DMS114 treated with DMSO at 0.1 percent for 48 hours (cell line): ENCODE measurements around the gene FHOD3.

ENCODE experiments used
- DNase-seq: peaks from one replicate; lab custom pipeline; 2025; ENCODE audit not compliant: unreplicated experiment; lab: John Stamatoyannopoulos, UW

FHOD3 gene

DNA sequence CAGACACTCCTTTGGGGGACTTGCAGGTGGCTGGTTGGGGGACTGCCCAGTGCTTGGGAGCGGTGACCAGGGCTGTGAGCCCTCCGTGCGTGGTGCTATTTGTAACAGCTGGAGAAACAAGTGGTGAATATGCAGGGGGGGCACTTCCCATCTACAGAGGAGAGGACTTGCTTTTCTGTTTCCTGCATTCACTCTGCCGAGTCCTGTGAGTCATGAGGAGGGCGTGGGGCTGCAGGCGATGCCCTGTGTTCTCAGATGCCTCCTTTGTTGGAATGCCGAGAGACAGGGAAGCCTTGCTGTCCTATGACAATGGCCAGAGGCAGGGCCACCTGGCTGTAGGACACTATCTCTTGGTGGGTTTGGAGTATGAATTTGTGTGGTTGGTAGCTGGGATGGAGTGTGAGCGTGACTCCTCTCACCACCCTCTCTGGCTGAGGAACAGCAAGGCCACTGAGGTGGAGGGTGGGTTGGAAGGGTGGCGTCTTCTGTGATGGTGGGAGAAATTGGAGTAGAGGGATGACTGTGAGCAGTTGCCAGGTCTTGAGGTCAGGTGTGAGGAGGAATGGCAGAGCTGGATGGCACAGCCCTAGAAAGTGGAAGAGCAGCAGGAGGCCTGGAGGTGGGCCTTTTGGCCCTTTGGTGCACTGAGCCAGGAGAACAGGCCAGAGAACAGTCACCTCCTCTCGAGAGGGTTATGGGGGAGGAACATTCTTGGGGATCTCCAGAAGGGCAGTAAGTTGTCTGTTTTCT, 24.3 kb downstream of the FHOD3 start:
- DNase-seq = no peak

DNA sequence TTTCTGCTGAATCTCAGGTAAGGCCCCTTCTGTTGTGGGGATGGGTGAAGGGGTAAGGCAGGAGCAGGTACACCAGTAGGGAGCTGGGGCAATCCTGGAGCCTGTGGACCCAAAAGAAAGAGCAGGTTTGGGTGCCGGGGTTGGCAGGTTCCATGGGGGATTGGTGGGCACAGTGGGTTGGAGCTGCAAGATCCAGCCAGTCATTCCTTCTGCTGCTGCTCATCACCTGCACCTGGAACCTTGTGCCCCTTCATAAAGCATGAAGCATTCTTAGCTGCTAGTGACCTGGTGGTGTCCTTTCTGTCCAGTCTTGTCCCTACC, 24.9 kb downstream of the FHOD3 start:
- DNase-seq = no peak

DNA sequence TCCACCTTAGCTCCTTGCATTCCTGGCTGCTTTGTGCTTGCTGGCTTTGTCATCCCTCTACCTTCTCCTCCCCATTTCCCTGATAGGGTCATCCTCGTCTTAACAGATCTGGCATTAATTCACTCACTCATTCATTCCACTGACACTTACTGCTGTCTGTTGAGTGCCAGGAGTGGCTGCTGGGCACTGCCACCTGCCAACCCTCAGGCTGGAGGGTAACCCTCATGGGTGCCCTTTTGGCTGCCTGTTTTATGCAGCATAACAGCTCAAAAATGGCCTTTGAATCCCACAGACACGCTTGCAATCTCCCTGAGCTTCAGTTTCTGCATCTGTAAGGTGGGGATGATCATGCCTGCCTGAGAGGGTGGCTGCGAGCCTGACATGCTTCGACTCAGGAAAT, 25.2 kb downstream of the FHOD3 start:
- no peak for DNase-seq

DNA sequence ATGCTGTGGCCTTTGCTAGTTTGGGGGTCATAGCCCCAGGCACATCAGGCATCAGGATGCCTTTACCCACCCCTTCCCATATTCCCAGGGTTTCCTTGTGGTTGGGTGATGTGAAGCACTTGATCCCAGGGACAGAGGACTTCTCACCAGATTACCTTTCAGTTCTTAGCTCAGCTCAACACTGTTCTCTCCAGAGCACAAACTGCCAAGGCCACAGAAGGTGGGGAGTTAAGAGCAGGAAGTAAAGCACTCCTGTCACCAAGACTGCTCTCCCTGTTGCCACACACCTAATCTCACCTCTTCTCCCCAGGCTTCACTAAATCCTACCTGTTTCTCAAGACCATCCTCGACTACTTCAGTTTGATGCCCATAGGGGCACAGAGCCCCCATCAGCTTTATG, 25.9 kb downstream of the FHOD3 start:
- no peak for DNase-seq

DNA sequence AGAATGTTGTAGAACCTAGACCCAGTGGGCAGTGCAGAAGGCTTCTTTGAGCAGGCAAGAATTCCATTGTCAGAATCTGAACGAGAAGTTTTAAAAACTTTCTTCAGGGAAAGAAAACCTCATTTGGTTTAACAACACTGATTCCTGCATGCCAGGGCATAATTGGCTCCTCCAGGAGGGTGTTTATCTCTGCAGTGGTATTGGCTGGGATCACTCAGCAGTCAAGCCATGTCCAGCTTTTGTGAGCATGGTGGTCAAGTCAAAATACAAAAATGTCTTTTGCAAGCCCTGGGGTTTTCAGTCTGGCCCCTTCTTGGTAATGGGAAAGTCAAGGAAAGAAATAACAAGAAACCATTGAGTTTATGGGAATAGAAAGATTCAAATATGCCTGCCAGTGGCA, 28.3 kb downstream of the FHOD3 start:
- DNase-seq = no peak

DNA sequence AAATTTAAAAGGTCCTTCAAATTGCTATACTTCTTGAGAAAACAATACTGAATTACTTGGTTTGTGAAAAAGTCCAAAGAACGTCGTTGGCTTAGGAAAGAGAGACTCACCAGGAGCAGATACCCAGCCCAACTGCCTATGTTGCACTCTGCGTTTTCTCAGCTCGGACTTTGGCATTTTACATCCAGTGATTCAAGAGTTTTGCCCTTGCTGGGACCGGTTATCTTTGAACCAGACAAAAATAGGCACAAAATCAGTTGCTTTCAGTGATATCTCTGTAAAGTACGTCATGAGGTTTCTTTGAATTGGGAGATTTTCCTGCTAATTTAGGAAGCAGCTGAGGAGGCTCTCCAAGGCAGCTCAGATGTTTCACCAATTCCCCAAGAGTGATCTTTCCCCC, 29.3 kb downstream of the FHOD3 start:
- no peak for DNase-seq

DNA sequence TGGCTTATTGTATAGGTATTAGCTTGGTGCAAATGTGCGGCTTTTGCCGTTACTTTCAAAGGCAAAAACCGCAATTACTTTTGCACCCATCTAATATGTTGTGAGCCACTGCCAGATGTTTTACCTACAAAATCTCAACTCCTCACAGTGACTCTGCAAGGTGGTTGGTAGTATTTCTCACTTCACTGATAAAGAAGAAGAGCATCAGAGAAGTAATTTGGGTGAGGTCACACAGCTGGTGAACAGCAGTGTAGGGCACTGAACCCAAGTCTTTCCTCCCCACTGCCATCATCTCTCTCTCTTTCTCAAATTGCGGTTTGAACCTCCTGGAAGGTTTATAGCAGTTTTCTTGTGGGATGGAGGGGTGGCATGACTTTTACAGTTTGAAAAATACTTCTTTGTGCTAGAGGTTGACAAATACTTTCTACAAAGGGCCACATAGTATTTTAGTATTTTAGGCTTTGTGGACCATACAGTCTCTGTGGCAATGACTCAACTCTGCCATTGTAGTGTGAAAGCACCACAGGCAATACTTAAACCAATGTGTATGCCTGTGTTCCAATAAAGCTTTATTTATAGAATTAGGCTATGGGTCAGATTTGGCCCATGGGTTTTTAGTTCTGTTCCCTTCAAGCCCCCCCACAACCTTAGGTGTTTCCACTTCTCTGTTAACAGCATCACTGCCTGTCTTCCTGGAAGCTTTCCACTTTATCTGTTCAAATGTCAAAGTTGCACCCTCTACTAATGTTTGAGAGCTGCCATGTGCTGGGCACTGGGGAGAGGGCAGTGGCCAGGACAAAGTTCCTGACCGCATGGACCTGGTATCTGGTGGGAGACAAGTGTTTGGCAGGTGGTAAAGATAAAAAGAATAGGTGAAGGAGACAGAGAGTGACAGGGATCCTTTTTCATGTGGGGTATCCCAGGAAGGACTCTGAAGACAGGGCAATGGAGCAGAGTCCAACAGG, 30.1 kb downstream of the FHOD3 start:
- DNase-seq = no peak

DNA sequence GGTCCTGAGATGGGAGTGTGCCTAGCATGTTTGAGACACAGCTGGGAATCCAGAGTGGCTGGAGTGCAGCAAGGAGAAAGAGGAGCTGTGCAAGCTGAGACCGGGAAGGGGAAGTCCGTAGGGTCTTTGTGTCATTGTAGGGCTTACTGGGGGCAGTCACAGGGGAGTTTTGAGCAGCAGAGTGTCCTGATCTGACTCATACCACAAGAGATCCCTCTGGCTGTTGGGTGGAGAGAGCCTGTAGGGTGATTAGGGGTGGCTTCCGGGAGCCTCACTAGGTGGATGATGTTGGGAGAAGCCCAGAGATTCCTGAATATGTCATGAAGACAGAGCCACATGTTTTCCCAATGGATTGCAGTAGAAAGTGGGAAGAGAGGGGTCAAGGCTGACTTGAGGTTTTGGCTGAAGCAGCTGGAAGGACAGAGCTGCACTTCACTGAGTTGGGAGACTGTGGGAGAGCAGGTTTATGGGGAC, 30.9 kb downstream of the FHOD3 start:
- DNase-seq = no peak

DNA sequence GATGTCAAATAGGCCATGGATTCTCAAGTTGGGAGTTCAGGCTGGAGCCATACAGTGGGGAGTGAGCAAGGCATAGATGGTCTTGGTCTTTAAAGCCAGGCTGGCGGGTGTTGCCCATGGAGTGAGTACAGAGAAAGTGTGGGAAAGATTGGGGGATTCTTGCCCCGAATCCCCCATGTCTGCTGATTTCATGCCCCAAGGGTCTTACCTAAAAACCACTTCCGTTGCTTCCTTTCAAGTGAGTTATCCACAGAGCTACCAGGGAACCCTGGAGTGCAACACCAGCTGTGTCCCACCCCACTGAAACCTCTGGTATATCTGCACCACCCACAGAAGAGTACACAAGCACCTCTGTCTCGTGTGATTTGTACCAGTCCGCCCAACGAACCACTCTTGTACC, 31.4 kb downstream of the FHOD3 start:
- no peak for DNase-seq

DNA sequence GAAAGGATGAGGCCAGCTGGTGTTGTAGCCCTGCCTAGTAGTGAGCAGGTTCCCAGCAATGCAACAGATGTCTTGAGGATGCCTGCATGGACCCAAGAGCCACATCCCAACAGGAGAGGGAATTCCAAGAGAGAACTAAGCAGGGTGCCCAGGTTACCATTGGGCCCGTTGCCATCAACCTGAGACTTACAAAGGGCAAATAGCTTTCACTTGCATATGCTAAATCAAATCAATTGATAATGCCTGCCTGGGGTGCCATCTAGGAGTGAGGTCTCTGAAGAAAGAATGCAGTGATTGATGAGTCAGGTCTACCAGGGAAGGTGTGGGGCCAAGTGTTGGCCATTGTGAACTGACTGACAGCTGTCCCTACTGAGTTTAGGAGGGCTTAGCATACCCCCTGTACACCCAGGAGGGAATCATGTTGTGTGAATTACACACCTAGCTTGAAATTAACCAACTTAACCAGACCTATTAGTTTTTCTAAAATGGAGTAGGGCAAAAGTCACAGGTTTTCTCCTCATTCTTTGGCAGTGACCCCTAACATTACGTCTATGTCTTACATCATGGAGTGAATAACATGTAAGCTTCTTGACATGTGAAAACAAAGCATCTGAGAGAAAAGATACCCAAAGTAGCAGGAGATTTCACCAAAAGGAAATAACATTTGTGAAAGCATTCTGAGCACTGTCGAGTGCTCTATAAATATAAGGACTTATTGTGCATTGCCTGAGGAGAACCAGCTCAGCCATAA, 32.3 kb downstream of the FHOD3 start:
- no peak for DNase-seq

DNA sequence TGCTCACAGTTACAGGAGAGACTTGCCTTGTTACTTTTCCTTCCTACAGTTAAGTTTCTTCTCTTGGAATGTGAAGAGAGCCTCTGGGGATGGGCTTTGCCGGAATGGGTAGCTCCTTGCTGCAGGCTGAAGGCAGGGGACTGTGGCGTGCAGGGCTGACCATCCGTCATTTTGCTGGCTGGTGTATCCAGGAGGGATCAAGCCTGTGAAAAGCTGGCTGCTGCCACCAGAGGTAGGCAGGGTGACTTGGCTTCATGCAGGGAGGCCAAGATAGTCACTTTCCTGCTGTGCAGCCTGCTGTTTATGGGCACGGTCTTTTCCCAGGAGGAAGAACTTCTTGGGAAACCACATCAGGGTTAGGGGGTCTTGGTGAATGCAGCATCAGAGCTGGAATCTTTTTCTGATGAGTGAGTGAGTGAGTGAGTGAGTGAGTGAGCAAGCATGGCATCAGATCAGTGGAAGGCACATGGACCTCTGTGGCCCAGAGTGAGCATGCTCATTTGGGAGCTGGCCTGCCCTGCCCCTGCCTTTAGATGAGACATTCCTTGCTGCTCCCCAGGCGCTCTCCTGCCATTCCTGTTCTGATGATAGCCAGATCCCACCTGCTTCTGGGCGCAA, 33.0 kb downstream of the FHOD3 start:
- no peak for DNase-seq

DNA sequence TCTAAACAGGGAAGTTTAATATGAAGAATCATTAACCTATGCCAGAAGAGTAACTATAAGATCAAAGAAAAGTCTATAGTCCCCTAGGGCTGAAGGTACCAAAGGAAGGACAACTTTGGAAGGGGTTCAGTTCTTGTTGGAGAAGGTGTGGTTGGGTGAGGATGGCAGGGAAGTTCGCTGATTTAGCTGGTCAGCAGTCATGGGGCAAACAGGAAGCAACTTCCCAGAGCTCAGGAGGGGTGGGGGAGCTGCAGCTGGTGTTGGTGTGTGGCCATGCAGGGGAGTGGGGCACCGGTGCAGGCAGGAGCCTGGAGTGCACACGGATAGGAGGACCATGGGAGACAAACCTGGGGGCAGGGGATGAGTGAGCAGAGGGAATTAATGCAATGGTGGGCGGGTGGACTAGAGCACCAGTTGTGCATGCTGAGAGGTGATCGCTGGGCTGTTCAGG, 34.0 kb downstream of the FHOD3 start:
- DNase-seq = no peak

DNA sequence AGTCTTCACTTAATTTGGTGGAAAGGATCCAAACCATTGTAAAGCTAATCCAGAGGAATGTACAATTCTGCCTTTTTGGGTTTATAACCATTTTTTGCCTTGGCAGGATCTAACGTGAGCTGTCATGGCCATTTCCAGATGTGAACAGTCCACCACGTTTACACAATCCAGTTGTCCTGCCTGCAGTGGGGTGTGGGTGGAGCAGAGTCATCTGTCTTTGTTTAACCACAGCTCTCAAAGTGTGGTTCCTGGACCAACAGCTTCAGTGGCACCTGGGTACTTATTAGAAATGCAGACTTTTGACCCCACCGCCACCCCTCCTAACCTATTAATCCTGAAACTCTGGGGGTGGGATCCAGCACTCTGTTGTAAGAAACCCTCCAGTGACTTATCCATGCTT, 35.9 kb downstream of the FHOD3 start:
- DNase-seq = no peak

DNA sequence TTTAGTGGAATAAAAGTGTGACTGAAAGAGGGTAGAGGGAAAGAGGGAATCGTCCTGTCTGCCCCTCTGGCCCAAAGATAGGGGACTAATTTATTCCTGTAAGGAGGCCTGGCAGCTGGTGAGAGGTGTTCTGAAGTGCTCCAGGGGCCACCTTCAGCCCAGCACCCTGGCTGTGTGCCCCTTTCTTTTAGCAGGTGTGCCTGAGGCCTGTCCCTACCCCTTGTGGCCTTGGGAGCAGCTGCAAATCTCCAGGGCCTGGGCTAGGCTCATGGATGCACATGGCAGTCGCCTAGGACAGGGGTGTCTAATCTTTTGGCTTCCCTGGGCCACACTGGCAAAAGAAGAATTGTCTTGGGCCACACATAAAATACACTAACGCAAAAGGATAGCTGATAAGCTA, 37.3 kb downstream of the FHOD3 start:
- DNase-seq = no peak

DNA sequence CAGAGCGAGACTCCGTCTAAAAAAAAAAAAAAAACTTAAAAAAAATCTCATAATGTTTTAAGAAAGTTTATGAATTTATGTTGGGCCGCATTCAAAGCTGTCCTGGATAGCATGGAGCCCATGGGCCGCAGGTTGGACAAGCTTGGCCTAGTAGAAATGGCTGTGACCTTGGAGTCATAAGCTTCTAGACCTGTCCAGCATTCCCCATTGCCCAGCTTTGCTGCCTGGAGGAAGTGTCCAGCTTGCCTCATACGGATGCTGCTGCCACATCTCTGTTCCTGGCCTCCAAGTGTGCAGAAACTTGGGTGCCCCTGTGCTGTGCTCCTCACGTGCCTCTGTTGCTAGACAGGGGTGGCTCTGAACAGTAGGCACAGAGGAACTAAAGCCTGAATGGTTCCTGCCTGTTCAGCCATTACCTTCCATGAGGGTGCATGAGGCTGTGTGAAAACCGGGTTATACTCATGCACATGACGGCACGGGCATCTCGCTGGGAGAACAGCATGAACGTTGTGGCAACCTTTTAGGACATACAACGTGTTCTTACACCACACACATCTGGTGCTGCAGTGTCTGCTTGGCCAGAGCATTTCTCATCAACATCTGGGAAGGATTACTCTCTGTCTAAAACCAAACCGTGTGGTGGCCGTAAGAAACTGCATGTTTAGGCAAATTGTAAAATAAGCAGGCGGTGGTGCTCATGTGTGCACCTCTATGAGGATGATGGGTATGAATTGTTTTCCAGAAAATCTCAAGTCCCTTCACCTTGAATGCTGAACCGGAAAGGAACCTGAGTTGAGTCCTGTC, 38.2 kb downstream of the FHOD3 start:
- DNase-seq = no peak

DNA sequence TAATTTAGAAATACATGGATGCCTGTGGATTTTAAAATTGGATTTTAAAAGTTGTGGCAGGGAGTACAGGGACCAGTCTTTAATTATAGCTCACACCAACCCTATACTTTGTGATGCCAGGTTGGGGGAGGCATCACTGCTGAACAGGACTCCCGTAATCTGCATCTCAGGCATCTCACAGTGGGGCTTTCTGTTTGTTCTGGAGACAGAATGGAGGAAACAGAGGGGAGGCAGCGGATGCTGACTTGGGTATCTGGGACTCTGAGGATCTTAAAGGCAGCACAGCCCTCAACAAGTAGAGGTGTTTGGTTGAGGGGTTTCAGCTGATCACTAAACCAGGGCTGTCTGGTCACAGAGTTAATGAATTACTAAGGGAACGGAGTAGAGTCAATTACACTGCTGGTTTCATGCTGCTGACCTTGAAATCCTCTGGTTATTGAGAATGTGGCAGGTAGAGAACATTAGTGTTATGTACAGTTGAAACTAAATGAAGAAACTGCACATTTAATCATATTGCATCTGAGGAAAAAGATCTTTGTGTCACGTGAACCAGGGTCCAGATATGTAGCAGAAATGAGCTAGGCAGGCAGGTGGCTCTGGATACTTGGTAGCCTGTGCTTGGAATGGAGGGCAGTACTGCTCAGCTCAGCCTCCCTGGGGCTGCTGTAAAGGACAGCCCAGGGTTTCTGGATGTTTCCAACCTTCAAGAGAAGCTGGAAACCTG, 40.3 kb downstream of the FHOD3 start:
- no peak for DNase-seq

DNA sequence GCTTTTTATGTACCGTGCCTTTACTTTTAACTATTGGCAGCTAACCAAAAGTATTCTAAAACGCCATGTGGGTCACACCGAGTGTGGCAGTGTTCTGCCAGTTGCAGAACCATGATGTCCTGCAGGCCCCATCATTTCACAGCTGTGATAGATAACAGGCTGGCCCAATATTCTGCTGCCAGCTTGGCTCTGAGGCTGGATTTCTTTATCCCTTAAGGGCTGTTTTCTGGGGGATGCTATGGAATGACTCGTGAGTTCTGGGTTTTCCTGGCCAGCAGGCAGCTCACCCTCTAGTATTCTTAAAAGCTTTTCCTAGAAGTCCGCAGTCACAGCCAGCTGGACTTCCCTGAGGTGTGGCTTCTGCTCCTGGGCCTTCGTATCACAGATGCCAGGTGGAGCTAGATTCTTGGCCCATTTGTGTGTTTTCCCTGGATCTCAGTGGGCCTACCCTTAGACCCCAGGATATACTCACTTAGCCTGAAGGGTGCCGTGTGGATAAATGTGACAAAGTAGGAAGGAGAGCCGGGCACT, 41.0 kb downstream of the FHOD3 start:
- no peak for DNase-seq

DNA sequence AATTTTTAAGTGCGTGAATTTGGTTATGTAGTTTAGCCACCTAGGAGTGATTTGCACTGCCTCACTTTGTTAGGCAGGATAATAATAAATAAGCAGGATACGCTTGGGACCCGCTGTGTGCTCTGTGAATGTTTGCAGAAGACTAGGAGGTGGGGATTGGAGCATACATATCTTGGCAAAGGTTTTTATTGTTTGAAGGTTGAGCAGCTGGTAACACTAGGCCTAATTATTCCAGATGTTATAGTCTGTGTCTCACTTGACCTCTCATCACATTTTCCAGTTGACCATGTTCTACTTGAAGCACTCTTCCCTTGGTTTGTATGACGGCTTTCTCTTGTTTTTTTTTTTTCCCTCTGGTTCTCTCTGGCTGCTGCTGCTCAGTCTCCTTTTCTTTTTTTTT, 42.7 kb downstream of the FHOD3 start:
- no peak for DNase-seq

DNA sequence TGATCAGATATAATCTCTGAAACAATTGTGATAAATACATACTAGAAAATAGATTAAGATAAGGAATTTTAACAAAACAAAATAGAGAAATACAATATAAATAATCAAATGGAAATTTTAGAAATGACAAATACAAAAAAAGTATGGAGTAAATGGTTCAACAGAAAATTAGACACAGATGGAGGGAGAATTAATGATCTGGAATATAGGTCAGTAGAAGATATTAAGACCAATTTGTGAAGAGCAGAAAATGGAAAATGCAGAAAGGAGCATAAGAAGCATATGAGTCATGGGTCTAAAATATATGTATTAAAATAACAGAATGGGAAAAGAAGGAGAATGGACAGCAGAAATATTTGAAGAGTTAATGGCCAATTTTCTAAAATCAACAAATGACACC, 44.4 kb downstream of the FHOD3 start:
- DNase-seq = no peak
